Measurements from ENCODE around the gene ZNRF2. TPM values are rescaled to one million over a fixed set of nuclear protein-coding genes. Genes with fewer than 3 reads are reported as not detected.

ZNRF2 gene
- total RNA-seq, 1 experiment from 2014 or later: 9.8 TPM

DNA sequence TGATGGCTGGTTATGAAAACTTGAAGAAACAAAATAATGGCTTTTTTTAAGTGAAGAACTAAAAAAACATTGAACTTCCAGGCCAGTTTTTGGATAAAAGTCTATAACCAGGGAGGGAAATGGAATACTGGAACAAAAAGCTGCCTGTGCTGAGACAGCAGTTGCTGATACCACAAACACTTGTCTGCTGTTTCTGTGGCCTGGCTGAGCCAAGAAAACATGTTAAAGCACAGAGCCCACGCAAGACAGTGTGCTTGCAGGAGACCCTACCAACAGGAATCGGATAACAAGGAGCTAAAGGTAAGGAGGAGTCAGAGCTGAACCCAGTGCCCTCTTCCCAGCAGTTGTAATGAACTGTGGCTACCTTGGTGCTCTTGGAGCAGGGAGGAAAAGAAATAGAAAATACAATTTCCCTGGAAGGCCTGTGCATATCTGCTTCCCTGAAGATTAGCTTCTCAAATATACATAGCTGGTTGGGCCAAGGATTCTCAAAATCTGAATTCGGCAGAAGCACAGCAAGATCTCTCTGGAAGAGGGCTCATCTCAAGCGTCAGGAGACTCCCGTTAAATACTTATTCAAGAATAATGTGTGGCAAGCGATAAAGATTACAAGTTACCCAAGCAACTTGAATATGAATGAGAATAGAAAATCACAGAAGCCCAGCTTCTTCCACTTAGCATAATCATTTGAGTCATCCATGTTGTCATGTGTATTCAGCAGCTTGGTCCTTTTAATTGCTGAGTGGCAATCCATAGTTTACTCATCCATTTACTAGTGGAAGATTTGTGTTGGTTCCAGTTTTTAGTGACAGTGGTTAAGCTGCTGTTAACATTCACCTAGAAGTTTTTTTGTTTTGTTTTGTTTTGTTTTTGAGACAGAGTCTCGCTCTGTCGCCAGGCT is 106.6 kb downstream of the ZNRF2 start:
- Mint-ChIP-seq H3K9me3 (ENCODE audit: unreplicated experiment) (no peaks in the 10 kb centered on the region), H3K27me3 (ENCODE audit: insufficient read depth, unreplicated experiment) (no peaks in the 10 kb centered on the region), H3K4me1 (ENCODE audit: insufficient read depth, unreplicated experiment) (peaks cover 10% of the 10 kb centered on the region), H3K27ac (ENCODE audit: low read depth, unreplicated experiment) (no peak overlapping the region), H3K4me3 (ENCODE audit: unreplicated experiment) (no peak overlapping the region), H3K36me3 (ENCODE audit: insufficient read depth, unreplicated experiment) (peaks cover 11% of the 10 kb centered on the region)
- TF ChIP-seq, protein P1, sequence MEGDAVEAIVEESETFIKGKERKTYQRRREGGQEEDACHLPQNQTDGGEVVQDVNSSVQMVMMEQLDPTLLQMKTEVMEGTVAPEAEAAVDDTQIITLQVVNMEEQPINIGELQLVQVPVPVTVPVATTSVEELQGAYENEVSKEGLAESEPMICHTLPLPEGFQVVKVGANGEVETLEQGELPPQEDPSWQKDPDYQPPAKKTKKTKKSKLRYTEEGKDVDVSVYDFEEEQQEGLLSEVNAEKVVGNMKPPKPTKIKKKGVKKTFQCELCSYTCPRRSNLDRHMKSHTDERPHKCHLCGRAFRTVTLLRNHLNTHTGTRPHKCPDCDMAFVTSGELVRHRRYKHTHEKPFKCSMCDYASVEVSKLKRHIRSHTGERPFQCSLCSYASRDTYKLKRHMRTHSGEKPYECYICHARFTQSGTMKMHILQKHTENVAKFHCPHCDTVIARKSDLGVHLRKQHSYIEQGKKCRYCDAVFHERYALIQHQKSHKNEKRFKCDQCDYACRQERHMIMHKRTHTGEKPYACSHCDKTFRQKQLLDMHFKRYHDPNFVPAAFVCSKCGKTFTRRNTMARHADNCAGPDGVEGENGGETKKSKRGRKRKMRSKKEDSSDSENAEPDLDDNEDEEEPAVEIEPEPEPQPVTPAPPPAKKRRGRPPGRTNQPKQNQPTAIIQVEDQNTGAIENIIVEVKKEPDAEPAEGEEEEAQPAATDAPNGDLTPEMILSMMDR (IDR thresholded peaks at IDR 0.05; ENCODE audit: unreplicated experiment): no peak
- POLR2A ChIA-PET: interaction anchor here (0.6 to 1.3 kb wide), 5 partner anchors 12 to 1264 kb away, joined by 3 to 6 read pairs (median 3); no protein-coding TSS in a partner anchor
- no peak for DNase-seq (ENCODE audit: unreplicated experiment)
- no TSS peak for BruUV-seq (replicated peaks)
- intact Hi-C loops (cut with micrococcal nuclease): no loop called here
- CTCF ChIA-PET: interaction anchor here (0.8 kb wide), 1 partner anchor 22 kb away, joined by 3 read pairs; no protein-coding TSS in a partner anchor

DNA sequence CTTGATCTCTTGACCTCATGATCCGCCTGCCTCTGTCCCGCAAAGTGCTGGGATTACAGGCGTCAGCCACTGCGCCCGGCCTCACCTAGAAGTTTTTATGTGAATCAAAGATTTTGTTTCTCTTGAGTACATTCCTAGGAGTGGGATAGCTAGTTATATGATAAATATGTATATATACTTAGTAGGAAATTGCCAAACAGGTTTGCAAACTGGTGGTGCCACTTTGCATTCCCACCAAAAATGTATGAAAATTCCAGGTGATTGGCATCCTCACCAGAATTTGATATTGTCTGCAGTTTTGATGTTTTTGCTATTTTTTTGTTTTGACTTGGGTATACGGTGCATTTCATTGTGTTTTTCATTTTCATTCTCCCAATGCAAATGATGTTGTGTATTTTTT is 107.4 kb downstream of the ZNRF2 start:
- no TSS peak for BruUV-seq (replicated peaks)
- Mint-ChIP-seq H3K27ac (ENCODE audit: low read depth, unreplicated experiment) (no peak overlapping the region), H3K27me3 (ENCODE audit: insufficient read depth, unreplicated experiment) (no peaks in the 10 kb centered on the region), H3K4me1 (ENCODE audit: insufficient read depth, unreplicated experiment) (peaks cover 10% of the 10 kb centered on the region), H3K4me3 (ENCODE audit: unreplicated experiment) (no peak overlapping the region), H3K36me3 (ENCODE audit: insufficient read depth, unreplicated experiment) (peaks cover 11% of the 10 kb centered on the region), H3K9me3 (ENCODE audit: unreplicated experiment) (no peaks in the 10 kb centered on the region)
- intact Hi-C loops (cut with micrococcal nuclease): no loop called here
- TF ChIP-seq, protein P1 (IDR thresholded peaks at IDR 0.05; ENCODE audit: unreplicated experiment): no peak
- no peak for DNase-seq (ENCODE audit: unreplicated experiment)
- CTCF ChIA-PET: interaction anchor here (0.8 kb wide), 1 partner anchor 21 kb away, joined by 3 read pairs; no protein-coding TSS in a partner anchor
- POLR2A ChIA-PET: interaction anchor here (0.6 to 1.3 kb wide), 3 partner anchors 14 to 1265 kb away, joined by 3 to 4 read pairs (median 3); no protein-coding TSS in a partner anchor

DNA sequence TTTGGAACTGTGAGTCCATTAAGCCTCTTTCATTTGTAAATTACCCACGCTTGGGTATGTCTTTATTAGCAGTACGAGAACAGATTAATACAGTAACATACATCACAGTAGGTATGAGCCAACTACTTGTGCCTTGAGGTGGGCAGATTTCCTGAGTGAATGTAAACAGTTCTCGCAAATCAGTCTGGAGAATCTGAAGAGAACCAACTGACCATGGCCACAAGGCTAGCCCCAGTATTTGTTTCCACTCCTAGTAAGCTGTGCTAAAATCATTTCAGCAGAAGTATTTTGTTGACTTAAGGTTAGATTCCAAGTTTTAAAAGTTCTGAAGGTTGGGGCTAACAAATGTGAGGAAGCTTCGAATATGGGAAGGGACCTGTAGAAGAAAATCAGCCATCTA is 111.3 kb downstream of the ZNRF2 start:
- H3K36me3 Mint-ChIP-seq (ENCODE audit: insufficient read depth, unreplicated experiment): no peaks in the 10 kb centered on the region
- H3K4me1 Mint-ChIP-seq (ENCODE audit: insufficient read depth, unreplicated experiment): peaks cover 5% of the 10 kb centered on the region
- H3K4me3 Mint-ChIP-seq (ENCODE audit: unreplicated experiment): no peak overlapping the region
- ChIA-PET POLR2A (interaction anchor here (0.7 to 1.8 kb wide), 2 partner anchors 12 to 25 kb away, joined by 3 to 6 read pairs; no protein-coding TSS in a partner anchor), CTCF (no interaction called here)
- BruUV-seq (replicated peaks): no TSS peak
- no peaks in the 10 kb centered on the region for H3K9me3 Mint-ChIP-seq (ENCODE audit: unreplicated experiment)
- no peak for DNase-seq (ENCODE audit: unreplicated experiment)
- intact Hi-C loops (cut with micrococcal nuclease): no loop called here
- no peak overlapping the region for H3K27ac Mint-ChIP-seq (ENCODE audit: low read depth, unreplicated experiment)
- TF ChIP-seq, protein P1 (IDR thresholded peaks at IDR 0.05; ENCODE audit: unreplicated experiment): no peak
- H3K27me3 Mint-ChIP-seq (ENCODE audit: insufficient read depth, unreplicated experiment): no peaks in the 10 kb centered on the region

DNA sequence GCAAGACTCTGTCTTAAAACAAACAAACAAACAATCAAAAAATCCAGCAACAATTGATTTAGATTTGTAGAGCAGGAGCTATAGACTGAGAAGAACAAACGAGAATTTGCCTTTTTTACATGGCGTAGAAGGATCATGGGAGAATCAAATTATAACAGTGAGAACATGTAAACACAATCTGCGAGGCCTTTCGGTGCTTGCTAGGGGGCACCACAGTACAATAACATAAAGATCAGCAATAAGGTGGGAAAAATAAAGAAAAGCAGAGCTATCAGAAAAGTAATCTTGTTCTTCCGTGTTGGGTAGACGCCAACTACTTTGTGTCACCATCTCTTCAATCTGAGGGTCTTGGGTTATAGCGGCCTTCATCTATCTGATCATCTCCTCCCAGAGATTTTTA is 112.0 kb downstream of the ZNRF2 start:
- Mint-ChIP-seq H3K36me3 (ENCODE audit: insufficient read depth, unreplicated experiment) (no peaks in the 10 kb centered on the region), H3K4me3 (ENCODE audit: unreplicated experiment) (no peak overlapping the region), H3K4me1 (ENCODE audit: insufficient read depth, unreplicated experiment) (peaks cover 5% of the 10 kb centered on the region), H3K9me3 (ENCODE audit: unreplicated experiment) (no peaks in the 10 kb centered on the region), H3K27ac (ENCODE audit: low read depth, unreplicated experiment) (no peak overlapping the region), H3K27me3 (ENCODE audit: insufficient read depth, unreplicated experiment) (no peaks in the 10 kb centered on the region)
- no TSS peak for BruUV-seq (replicated peaks)
- ChIA-PET POLR2A (interaction anchor here (0.6 to 1.8 kb wide), 2 partner anchors 11 to 88 kb away, joined by 3 to 6 read pairs; no protein-coding TSS in a partner anchor), CTCF (interaction anchor here (0.7 to 1.1 kb wide), 2 partner anchors 8 to 11 kb away, joined by 3 read pairs; no protein-coding TSS in a partner anchor)
- TF ChIP-seq, protein P1 (IDR thresholded peaks at IDR 0.05; ENCODE audit: unreplicated experiment): no peak
- DNase-seq (ENCODE audit: unreplicated experiment): peak; percentile 5
- intact Hi-C loops (cut with micrococcal nuclease): no loop called here
